Fibroblast of peridontal ligament (primary cell): Measurements from ENCODE around the gene KCTD14.
"Not testable (repeated sequence)": the region's sequence is repeated elsewhere in the genome, so short reads cannot be mapped to it uniquely, and the experiment has no call there.

ENCODE experiments used
- DNase-seq: peaks from one replicate; pipeline ENCODE4 v3.0.0-alpha.2; 2010; ENCODE audit errors: extremely low read depth

KCTD14 gene

DNA sequence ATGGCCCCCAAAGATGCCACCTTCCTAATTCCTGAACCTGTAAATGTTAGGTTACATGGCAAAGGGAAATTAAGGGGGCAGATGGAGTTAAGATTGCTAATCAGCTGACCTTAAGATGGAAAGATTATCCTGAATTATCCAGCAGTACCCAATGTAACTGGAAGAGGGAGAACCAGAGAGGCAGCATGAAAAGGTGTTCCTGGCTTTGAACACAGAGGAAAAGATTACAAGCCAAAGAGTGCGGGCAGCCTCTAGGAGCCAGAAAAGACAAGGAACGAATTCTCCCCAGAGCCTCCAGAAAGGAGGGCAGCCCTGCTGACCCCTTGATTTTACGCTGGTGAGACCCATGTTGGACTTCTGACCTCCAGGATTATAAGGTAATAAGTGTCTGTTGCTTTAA lies 25.5 kb upstream of the KCTD14 start:
- DNase-seq = no peak

DNA sequence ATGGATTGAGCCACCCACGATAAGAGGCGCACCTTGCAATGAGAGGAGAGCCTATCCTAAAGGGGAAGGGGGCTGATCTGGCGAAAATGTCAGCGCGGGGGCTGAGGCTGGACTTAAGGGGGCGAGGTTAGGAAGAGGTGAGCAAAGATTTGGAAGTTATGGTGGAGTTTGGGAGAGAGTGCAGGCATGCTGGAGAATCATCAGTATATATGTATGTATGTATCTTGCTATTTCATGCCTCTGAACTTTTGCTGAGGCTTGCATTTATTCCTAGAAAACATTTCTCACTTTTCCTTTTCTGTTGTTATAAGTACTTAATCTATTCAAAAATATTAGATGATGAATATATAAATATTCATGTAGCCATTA lies 23.4 kb upstream of the KCTD14 start:
- DNase-seq = no peak

DNA sequence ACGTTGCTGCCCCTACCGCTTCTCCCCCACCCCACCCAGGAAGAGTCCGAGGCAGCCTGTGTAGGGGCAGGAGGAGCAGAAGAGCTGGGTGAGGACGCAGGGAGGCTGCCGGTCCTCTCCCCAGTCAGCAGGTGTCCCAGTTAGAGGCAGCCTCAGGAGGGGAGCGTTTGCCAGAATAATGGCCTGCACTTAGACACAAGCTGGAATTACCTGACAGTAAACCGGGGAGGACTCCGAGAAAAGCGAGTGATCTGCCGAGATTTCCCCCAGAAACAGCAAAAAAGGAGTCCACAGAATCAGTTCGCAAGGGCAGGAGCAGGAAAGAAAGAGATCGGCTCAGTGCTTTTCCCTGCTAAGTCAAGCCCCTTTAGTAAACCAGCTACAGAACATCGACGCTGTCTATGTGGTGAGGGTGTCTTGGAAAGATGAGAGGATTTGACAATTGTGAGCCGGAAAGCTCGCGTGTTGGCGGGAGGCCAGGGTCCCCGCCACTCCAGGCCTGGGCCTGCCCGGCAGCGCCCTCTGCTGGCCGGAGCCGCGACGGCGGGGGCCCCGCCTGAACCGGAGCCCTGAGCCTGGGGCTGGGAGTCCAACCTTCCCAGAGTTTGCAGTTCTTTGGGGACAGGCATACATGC lies 22.9 kb upstream of the KCTD14 start:
- peak; percentile 63 for DNase-seq

DNA sequence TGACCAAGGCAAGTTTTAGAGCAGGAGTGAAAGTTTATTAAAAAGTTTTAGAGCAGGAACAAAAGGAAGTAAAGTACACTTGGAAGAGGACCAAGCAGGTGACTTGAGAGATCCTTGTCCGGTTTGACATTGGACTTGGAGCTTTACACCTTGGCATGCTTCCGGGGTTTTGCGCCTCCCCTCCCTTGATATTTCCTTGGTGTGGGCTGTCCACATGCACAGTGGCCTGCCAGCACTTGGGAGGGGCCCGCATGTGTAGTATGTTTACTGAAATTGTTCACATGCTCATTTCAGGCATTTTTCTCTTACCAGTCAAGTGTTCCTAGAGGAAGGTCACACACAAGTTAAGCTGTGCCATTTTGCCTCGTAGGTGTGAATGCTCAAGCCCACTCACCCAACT lies 21.6 kb upstream of the KCTD14 start:
- DNase-seq = no peak

DNA sequence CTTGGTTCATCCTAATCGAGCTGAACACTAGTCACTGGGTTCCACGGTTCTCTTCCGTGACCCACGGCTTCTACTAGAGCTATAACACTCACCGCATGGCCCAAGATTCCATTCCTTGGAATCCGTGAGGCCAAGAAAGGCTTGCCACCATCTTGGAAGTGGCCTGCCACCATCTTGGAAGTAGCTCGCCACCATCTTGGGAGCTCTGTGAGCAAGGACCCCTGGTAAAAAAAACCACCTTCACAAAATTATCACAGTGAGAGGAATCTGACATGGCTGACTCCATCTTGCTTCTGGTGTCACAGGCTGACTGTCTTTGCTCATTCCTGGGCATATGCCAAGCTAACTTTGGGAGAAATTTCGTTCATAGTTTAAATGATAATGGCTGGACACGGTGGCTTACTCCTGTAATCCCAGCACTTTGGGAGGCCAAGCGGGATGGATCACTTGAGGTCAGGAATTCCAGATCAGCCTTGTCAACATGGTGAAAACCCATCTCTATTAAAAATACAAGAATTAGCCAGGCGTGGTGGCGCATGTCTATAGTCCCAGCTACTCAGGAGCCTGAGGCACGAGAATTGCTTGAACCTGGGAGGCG lies 18.9 kb upstream of the KCTD14 start:
- no peak for DNase-seq

DNA sequence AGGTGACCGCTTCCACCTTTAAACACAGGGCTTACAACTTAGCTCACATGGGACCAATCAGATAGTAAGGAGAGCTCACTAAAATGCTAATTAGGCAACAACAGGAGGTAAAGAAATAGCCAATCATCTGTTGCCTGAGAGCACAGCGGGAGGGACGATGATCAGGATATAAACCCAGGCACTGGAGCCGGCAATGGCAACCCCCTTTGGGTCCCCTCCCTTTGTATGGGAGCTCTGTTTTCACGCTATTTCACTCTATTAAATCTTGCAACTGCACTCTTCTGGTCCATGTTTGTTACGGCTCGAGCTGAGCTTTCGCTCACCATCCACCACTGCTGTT lies 18.3 kb upstream of the KCTD14 start:
- DNase-seq = not testable (repeated sequence)

DNA sequence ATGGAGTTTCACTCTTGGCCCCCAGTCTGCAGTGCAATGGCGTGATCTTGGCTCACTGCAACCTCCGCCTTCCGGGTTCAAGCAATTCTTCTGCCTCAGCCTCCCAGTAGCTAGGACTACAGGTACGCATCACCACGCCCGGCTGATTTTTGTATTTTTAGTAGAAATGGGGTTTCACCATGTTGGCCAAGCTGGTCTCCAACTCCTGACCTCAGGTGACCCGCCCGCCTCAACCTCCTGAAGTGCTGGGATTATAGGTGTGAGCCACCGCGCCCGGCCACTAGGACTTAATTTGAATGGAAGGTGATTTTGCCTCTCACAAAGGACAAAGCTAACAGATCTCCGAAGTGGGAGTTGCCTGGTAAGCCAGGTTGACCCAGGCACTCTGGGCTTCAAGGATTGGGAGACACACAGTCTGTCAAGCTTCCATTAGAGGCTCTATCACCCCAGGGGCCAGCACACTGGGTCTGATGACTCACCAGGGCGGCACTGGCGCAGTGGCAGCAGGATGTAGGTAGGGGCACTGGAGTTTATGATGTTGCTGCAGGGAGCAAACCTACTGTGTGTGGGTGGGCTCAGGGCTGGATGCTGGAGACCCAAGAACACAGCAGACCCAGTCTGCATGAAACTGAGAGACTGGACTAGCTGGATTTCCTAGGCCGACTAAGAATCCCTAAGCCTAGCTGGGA lies 17.8 kb upstream of the KCTD14 start:
- no peak for DNase-seq

DNA sequence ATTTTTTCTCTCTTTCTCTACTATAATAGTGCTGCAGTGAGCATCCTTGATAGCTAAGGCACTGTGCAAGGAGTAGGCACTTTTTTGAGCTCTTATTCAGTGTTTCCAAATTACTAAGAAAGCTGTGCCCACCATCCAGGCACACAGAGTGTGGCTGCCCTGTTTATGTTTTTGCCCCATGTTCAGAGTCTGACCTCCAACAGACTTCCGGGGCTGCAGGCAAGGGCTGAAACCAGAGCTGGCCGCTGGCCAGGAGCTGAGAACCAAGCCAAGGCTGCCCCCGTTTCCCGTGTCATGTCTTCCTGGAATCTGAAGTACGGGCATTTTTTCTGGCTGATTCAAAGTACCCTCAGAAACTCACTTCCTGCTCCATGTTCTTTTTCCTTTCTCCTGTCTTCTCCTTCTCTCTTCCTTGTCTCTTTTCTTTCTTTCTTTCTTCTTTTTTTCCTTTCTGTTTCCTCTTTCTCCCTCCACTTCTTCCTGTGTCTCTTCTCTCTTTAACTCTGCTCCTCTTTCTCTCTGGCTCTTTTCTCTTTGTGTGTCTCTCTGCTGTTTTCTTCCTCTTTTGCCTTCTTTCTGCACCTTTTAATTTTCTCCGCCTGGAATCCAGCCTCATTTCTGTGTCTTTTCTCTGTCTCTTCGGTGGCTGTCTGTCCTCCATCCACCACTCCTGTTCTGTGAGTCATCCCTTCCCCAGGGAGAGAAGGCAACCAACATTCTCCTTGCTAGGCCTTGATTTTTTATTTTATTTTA lies 17.0 kb upstream of the KCTD14 start:
- peak; percentile 77 for DNase-seq

DNA sequence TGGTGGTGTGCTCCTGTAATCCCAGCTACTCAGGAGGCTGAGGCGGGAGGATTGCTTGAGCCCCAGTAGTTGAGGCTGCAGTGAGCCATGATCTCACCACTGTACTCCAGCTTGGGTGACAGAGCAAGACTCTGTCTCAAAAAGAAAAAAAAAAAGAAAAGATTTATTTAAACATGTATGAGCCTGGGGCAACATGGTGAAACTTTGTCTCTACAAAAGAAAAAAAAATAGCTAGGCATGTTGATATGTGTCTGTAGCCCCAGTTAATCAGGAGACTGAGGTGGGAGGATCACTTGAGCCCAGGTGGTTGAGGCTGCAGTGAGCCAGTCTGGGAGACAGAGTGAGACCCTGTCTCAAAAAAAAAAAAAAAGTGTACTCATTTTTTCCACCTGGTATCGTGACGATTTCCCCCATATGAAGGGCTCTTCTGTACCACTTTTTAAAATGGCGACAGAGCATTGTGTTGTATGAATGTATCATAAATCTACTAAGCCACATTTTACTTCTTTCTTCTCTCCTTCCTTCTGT lies 16.4 kb upstream of the KCTD14 start:
- no peak for DNase-seq

DNA sequence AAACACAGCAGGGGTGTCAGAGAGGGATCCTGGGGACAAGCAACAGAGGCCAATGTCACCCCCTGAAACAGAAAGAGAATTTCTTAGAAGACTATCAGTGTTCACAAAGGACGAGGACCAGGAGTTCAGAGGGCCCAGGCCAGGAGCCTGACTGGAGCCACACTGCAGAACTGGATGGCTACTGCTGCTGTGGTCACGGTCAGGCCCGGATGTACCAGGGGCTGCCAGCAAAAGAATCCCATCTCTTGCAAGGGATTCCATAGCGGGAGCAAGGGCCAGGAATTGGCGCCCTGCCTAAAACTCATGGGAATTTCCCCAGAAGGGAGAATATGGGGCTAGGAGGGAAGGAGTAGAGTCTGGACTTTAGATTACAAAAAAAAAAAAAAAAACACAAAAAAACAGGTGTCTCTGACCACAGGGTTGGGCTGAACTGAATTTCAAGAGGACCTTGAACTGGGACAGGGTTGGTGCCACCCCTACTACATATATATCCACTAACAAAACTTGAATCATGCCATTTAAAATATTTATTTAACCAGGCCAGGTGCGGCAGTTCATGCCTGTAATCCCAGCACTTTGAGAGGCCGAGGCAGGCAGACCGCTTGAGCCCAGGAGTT lies 15.7 kb upstream of the KCTD14 start:
- no peak for DNase-seq

DNA sequence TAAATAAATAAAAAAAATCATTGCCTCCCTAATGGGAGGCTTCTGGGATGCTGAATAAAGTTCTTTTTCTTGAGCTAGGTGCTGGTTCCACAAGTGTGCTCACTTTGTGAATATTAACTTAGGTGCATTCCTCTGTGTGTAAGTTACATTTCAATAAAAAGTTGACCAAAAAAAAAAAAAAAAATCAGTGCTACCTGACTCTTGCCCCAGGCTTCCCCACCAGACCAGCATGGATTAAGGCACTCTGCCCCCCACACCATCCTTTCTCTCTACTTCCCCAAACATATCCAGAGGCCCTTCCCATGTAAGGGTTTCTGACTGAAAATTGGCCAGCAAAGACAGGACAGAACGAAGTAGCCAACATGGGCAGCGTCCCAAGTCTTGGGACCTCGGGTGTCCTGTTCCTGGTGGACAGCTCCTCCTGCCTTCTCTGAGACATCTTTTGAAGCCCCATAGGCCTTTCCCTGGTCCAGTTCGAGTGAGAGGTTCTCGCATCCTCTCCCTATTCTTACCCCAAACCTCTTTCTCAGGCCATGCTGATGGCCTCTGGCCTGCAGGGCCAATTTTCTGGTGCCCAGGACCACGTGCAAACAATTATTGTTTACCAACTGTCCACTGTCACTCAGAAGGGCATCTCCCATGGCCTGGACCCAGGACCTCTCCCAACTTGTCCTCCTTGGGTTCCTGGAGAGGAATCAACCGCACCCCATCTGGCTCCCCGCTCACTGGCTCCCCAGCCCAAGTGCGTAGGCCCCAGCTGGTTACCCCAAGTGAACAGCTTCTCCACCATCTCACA lies 14.9 kb upstream of the KCTD14 start:
- no peak for DNase-seq

DNA sequence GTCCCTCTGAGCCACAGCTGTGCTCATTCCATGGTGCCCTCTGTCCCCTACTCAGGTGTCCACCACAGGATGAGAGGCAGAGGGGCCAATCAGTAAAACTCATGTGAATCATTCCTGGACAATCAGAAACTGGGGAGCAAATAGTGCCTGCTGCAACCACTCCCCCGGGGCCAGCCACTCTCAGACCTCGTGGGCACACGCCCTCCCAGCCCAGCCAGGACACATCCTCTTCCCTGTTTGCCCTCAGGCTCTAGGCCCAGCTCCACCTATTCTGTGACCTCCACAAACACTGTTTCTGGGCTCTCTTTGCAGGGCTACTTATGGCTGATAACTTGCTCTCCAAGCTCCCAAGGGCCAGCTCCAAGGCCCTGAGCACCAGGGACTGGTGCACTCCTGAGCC lies 14.0 kb upstream of the KCTD14 start:
- no peak for DNase-seq

DNA sequence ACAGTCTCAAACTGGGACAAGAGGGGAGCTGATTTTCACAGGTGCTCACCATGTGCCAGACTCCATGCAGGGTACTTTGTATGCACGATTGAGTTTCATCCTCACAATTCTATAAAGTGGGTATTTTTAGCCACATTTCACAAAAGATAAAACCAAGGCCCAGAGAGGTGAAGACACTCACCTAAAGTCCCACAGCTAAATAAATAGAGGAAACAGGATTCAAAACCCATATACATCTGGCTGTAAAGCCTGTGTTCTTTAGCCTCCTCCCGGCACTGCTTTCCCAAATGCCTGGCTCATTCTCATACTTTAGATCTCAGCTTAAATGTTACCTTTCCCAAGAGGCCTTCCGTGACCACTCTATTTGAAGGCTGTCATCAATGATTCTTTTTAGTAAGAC lies 13.2 kb upstream of the KCTD14 start:
- DNase-seq = no peak

DNA sequence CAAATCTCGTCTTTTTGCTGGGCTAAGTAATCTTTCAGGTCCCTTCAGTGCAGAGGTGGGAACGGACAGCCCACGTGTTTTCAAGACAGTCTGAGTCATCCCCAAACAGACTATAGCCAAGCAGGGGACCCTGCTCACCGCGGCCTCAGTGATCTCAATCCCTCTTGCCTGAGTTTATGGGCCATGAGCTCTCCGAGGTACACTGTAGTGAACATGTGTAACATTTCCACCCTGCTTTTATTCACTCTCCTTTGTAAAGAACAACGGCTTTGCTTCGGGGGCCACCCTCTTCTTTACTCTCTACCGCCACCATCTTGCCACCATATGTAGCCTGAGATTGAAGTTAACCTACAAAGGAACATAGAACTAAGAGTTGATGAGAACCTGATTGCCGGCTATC lies 11.5 kb upstream of the KCTD14 start:
- DNase-seq = no peak

DNA sequence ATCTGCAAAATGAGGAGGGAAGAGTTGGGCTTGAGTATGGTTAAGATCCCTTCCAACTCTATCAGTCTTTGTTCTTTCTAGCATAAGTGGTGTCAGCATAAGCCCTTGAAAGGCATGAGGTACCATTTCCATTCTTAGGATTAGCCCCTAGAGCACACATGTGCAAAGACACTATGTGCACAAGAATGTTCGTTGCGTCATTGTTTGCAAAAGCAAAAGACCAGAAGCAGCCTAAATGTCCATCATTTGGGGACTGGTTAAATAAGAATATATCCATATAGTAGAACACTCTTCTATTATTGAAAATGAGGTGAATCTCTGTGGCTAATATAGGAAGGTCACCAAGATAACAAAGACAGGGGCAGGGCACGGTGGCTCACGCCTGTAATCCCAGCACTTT lies 10.0 kb upstream of the KCTD14 start:
- no peak for DNase-seq

DNA sequence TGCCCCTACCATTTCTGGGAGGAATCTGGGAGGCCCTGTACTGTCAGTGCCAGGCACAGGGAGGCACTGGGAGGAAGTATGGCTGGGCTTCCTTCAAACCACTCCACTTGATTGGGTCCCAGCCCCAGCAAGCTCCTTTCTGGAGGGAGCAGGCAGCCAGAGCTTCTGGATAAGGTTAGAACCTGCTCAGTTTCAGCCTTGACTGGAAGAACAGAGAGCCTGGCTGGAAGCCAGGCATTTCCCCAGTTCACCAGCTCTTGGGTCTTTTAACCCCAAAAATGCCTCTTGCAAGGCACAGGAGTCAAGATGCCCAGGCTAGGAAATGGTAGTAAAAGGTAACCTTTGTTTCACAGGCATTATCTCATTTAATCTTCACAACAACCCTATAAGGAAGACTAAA lies 9.0 kb upstream of the KCTD14 start:
- no peak for DNase-seq

DNA sequence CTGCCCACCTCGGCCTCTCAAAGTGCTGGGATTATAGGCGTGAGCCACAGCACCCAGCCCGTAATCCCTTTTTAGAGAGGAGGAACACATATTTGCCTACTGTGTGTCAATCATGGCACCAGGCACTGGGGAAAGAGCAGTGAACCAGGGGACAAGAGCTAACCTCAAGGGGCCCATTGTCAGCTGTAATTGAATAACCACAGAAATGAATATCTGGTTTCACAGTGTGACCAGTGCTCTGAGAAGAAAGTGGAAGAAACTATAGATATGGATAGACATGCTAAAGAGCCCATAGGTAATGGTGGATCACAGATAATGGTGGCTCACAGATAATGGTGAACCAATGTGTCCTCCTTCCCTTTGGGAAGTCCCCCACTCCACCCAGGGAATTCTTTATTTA lies 8.6 kb upstream of the KCTD14 start:
- no peak for DNase-seq

DNA sequence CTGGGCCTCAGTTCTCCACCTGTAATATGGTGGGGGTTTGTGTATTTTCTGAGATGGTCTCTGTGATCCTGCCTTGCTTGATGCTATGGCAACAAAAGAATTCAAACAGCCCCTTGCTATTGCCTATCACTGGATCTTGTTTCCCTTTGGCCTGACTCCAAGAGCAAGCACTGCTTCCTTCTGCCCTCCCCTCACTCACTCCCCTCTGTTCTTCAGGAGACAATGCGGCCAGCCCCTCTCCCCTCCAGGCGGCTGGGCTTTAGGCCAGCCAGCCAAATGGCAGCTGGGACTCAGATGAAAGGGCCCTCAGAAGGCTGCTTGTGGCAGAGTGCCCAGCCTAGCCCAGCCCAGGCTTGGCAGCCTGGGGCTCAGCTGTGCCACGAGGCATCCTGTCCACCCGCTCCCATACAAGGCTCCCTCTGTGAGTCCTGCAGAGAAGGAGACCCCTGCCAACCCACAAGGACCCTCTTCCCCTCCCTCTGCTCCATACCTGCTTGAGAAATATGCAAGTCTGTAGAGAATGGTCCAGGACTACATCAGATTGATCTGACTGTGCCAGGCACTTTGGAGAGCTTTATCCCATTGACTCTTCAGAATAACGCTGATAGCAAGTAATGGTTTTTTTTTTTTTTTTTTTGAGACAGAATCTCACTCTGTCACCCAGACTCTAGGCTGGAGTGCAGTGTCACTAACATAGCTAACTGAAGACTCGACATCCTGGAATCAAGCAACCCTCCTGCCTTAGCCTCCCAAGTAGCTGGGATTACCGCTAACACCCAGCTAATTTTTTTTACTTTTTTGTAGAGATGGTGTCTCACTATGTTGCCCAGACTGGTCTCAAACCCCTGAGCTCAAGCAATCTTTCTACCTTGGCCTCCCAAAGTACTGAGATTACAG lies 7.6 kb upstream of the KCTD14 start:
- DNase-seq = peak; percentile 67

DNA sequence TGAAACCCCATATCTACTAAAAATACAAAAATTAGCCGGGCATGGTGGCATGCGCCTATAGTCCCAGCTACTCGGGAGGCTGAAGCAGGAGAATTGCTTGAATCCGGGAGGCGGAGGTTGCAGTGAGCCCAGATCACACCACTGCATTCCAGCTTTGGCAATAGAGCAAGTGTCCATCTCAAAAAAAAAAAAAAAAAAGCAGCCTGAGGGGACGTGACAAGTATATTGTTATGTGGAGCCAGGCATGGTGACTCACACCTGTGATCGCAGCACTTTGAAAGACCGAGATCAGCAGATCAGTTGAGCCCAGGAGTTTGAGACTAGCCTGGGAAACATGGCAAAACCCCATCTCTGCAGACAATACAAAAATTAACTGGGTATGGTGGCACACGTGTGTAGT lies 5.3 kb upstream of the KCTD14 start:
- DNase-seq = not testable (repeated sequence)

DNA sequence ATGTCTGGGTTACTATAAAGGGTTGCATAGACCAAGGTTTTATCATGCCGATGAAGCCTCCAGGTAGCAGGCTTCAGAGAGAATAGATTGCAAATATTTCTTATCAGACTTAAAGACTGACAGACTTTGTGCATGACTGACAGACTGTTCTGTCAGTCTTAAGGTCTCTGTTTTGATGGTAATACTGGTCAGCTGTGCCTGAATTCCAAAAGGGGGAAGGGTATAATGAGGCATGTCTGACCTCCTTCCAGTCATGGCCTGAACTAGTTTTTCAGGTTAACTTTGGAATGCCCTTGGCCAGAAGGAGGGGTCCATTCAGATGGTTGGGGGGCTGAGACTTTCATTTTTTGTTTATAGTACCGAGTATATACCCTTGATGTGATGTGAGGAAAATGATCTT lies 4.7 kb upstream of the KCTD14 start:
- DNase-seq = no peak
